H1 (cell line): ENCODE results near the gene APOBEC3F. TPM values are rescaled to one million over a fixed set of nuclear protein-coding genes. Genes with fewer than 3 reads are reported as not detected.

Experiments
- CTCF ChIA-PET: fragments of 300-600 bp; sonication (Branson Sonifier 250); formaldehyde crosslinking; loops from one replicate; lab custom pipeline; 2021; ENCODE audit not compliant: partially characterized antibody; lab: Charles Lee
- POLR2A ChIA-PET: fragments of 300-600 bp; sonication (Branson Sonifier 250); formaldehyde crosslinking; loops from one replicate; lab custom pipeline; 2021; ENCODE audit warnings: inconsistent platforms; ENCODE audit not compliant: partially characterized antibody; lab: Charles Lee
- DNase-seq, 2 experiments: peaks; one replicate each; pipeline versions ENCODE4 v3.0.0 to v3.0.0-alpha.2; 2010 to 2022; ENCODE audit warnings: low spot score in 2 of 2, low read depth in 1 of 2, mixed read lengths in 1 of 2
- FAIRE-seq: peaks from 2 replicates; lab custom pipeline; 2011; peaks lifted over from hg19 to GRCh38; lab: Jason Lieb, UNC
- H2AFZ ChIP-seq: 2 replicates; pipeline ENCODE4 v1.8.1; 2012; ENCODE audit warnings: low read length, inconsistent platforms
- H2AK5ac ChIP-seq: 2 replicates; pipeline ENCODE4 v1.6.1; 2013; ENCODE audit warnings: low read depth, low read length
- H2BK120ac ChIP-seq: replicated peaks from 2 replicates; pipeline ENCODE3; 2013; ENCODE audit warnings: low read depth, low read length, inconsistent platforms
- H2BK12ac ChIP-seq: 2 replicates; pipeline ENCODE4 v1.6.1; 2013; ENCODE audit warnings: low read depth, low read length
- H2BK15ac ChIP-seq: 2 replicates; pipeline ENCODE4 v1.6.1; 2013; ENCODE audit warnings: low read length
- H2BK20ac ChIP-seq: 2 replicates; pipeline ENCODE4 v1.6.1; 2013; ENCODE audit warnings: low read length
- H2BK5ac ChIP-seq: 2 replicates; pipeline ENCODE4 v1.6.1; 2013; ENCODE audit warnings: low read depth, low read length
- H3K14ac ChIP-seq: 2 replicates; pipeline ENCODE4 v1.6.1; 2013; ENCODE audit warnings: inconsistent platforms; ENCODE audit not compliant: insufficient read length
- H3K18ac ChIP-seq: 2 replicates; pipeline ENCODE4 v1.6.1; 2013; ENCODE audit warnings: low read length; ENCODE audit errors: extremely low read depth
- H3K23ac ChIP-seq: 2 replicates; pipeline ENCODE4 v1.6.1; 2013; ENCODE audit warnings: inconsistent platforms; ENCODE audit not compliant: insufficient read length
- H3K23me2 ChIP-seq: 2 replicates; pipeline ENCODE4 v1.6.1; 2013; ENCODE audit warnings: low read depth, low read length
- H3K27ac ChIP-seq: 2 replicates; pipeline ENCODE4 v1.6.1; 2011; ENCODE audit warnings: low read depth, low read length, inconsistent platforms
- H3K27me3 ChIP-seq, 4 experiments: replicated peaks in 1 of 4; 1 replicate in 1 of 4; 2 replicates in 3 of 4; pipeline versions ENCODE4 v1.6.1 to v1.8.1; 2011 to 2013; ENCODE audit warnings: low read length in 3 of 4, mild to moderate bottlenecking in 3 of 4, inconsistent platforms in 2 of 4, mixed read lengths in 2 of 4, moderate library complexity in 1 of 4; ENCODE audit not compliant: control insufficient read depth in 3 of 4, insufficient read depth in 3 of 4; ENCODE audit errors: extremely low read depth in 1 of 4
- H3K36me3 ChIP-seq, 4 experiments: 2 replicates each; pipeline versions ENCODE4 v1.6.1 to v1.8.1; 2011 to 2013; ENCODE audit warnings: mild to moderate bottlenecking in 4 of 4, low read length in 3 of 4, moderate library complexity in 2 of 4, control low read depth in 1 of 4, inconsistent platforms in 1 of 4; ENCODE audit not compliant: insufficient read depth in 4 of 4, control insufficient read depth in 2 of 4
- H3K4ac ChIP-seq: replicated peaks from 2 replicates; pipeline ENCODE3; 2013; ENCODE audit warnings: low read length, low read depth, mixed read lengths, inconsistent platforms; ENCODE audit not compliant: insufficient read length
- H3K4me1 ChIP-seq, 4 experiments: replicated peaks in 1 of 4; 1 replicate in 1 of 4; 2 replicates in 3 of 4; pipeline versions ENCODE4 v1.6.1 to v1.8.1; 2011 to 2013; ENCODE audit warnings: low read length in 3 of 4, inconsistent platforms in 2 of 4, mixed read lengths in 1 of 4; ENCODE audit not compliant: insufficient read depth in 4 of 4, control insufficient read depth in 3 of 4
- H3K4me2 ChIP-seq, 2 experiments: 2 replicates each; pipeline versions ENCODE4 v1.6.1 to v1.8.1; 2011 to 2013; ENCODE audit warnings: low read depth in 2 of 2, low read length in 2 of 2, control low read depth in 1 of 2, inconsistent platforms in 1 of 2, mild to moderate bottlenecking in 1 of 2; ENCODE audit not compliant: insufficient read depth in 1 of 2
- H3K4me3 ChIP-seq, 4 experiments: fragments of 200-600, 300-600 bp in 1 of 4; sonication (generic), shearing (Covaris generic), sonication (Bioruptor Twin) in 1 of 4; 2 replicates each; pipeline versions ENCODE4 v1.5.1 to v1.8.1; 2011 to 2016; ENCODE audit warnings: low read length in 4 of 4, low read depth in 3 of 4, control low read depth in 2 of 4, inconsistent platforms in 2 of 4, mild to moderate bottlenecking in 2 of 4, mixed read lengths in 1 of 4, moderate library complexity in 1 of 4; ENCODE audit not compliant: insufficient read depth in 2 of 4; ENCODE audit errors: extremely low read depth in 1 of 4
- H3K56ac ChIP-seq: replicated peaks from 2 replicates; pipeline ENCODE3; 2013; ENCODE audit warnings: low read depth, mild to moderate bottlenecking, mixed read lengths, low read length, inconsistent platforms; ENCODE audit not compliant: insufficient read length
- H3K79me1 ChIP-seq: 2 replicates; pipeline ENCODE4 v1.6.1; 2013; ENCODE audit warnings: low read depth, low read length, control low read depth
- H3K79me2 ChIP-seq, 2 experiments: 2 replicates each; pipeline versions ENCODE4 v1.6.1 to v1.8.1; 2012 to 2013; ENCODE audit warnings: low read length in 2 of 2, mild to moderate bottlenecking in 2 of 2, inconsistent platforms in 1 of 2; ENCODE audit not compliant: insufficient read depth in 2 of 2, control insufficient read depth in 1 of 2
- H3K9ac ChIP-seq, 4 experiments: replicated peaks in 1 of 4; 1 replicate in 1 of 4; 2 replicates in 3 of 4; pipeline versions ENCODE4 v1.6.1 to v1.8.1; 2011 to 2013; ENCODE audit warnings: low read depth in 3 of 4, low read length in 3 of 4, control low read depth in 2 of 4, mild to moderate bottlenecking in 2 of 4, moderate library complexity in 2 of 4, inconsistent platforms in 1 of 4; ENCODE audit errors: extremely low read depth in 1 of 4
- H3K9me3 ChIP-seq, 2 experiments: 2 replicates each; pipeline versions ENCODE4 v1.6.1 to v1.8.1; 2012 to 2013; ENCODE audit warnings: mild to moderate bottlenecking in 2 of 2, moderate library complexity in 2 of 2, control low read depth in 1 of 2, inconsistent platforms in 1 of 2, low read depth in 1 of 2, low read length in 1 of 2, mixed read lengths in 1 of 2; ENCODE audit not compliant: insufficient read depth in 2 of 2
- H4K20me1 ChIP-seq, 2 experiments: replicated peaks in 1 of 2; 2 replicates each; pipeline versions ENCODE3 to v1.8.1; 2011 to 2013; ENCODE audit warnings: inconsistent platforms in 2 of 2, low read length in 2 of 2, mild to moderate bottlenecking in 1 of 2; ENCODE audit not compliant: insufficient read depth in 2 of 2, control insufficient read depth in 1 of 2
- H4K5ac ChIP-seq: 2 replicates; pipeline ENCODE4 v1.6.1; 2013; ENCODE audit warnings: low read length, low read depth, mixed read lengths, inconsistent platforms; ENCODE audit not compliant: insufficient read length
- H4K8ac ChIP-seq: 2 replicates; pipeline ENCODE4 v1.8.0; 2013; ENCODE audit warnings: mild to moderate bottlenecking, moderate library complexity, low read length, inconsistent platforms; ENCODE audit not compliant: insufficient read depth; ENCODE audit errors: extremely low read depth
- H4K91ac ChIP-seq: replicated peaks from 2 replicates; pipeline ENCODE3; 2013; ENCODE audit warnings: low read length, mixed read lengths, inconsistent platforms; ENCODE audit not compliant: insufficient read length
- CEBPB ChIP-seq: IDR thresholded peaks from 2 replicates; pipeline ENCODE4 v1.6.1; 2012; ENCODE audit warnings: low read depth, low read length
- JUN ChIP-seq: IDR thresholded peaks from 2 replicates; pipeline ENCODE4 v1.6.1; 2011; ENCODE audit warnings: low read depth, mild to moderate bottlenecking, improper control_type of control experiment, low read length
- JUND ChIP-seq: IDR thresholded peaks from 2 replicates; pipeline ENCODE4 v1.6.1; 2011; ENCODE audit warnings: mild to moderate bottlenecking, improper control_type of control experiment, low read length
- POLR2AphosphoS5 ChIP-seq: IDR thresholded peaks from 2 replicates; pipeline ENCODE4 v1.6.1; 2011; ENCODE audit warnings: low read depth, low read length
- RBBP5 ChIP-seq: IDR thresholded peaks from 2 replicates; pipeline ENCODE4 v1.7.1; 2012; ENCODE audit warnings: low read depth, mild to moderate bottlenecking, inconsistent platforms, low read length, moderate library complexity, borderline replicate concordance
- SIRT6 ChIP-seq: IDR thresholded peaks from one replicate; pipeline ENCODE4 v1.7.1; 2012; ENCODE audit warnings: low read length, inconsistent platforms
- TAF1 ChIP-seq: IDR thresholded peaks from 2 replicates; pipeline ENCODE4 v1.6.1; 2011; ENCODE audit warnings: mild to moderate bottlenecking, low read depth, low read length
- TCF12 ChIP-seq: IDR thresholded peaks from 2 replicates; pipeline ENCODE4 v1.6.1; 2011; ENCODE audit warnings: low read depth, mild to moderate bottlenecking, low read length
- WGBS, 2 experiments: shearing (Covaris generic) in 1 of 2; methylation state at CpG; one replicate each; pipeline versions ENCODE4 v1.1.6 to v1.1.7; 2013 to 2015; ENCODE audit warnings: low lambda C conversion rate in 2 of 2, mixed read lengths in 2 of 2, inconsistent platforms in 1 of 2, low coverage in 1 of 2, missing lambda C conversion rate in 1 of 2; ENCODE audit not compliant: insufficient replicate concordance in 2 of 2, insufficient coverage in 1 of 2, insufficient read length in 1 of 2; ENCODE audit errors: extremely low coverage in 1 of 2, missing lambda C conversion rate in 1 of 2; 5-methylcytosine and 5-hydroxymethylcytosine counted together
- polyA plus RNA-seq, 7 experiments: library from polyadenylated mRNA; depleted of rRNA in 3 of 7; stranded (reverse) in 5 of 7; unstranded in 2 of 7; fragments of >200 nt in 5 of 7; fragments of 200-250 nt in 2 of 7; gene quantifications; 1 replicate in 5 of 7; 2 replicates in 1 of 7; 4 replicates in 1 of 7; pipeline versions ENCODE4 v1.2.1 to v1.2.3, GENCODE V29; 2011 to 2013; ENCODE audit warnings: missing spikeins in 2 of 7, mixed read lengths in 2 of 7
- total RNA-seq: library from RNA; stranded (reverse); fragmentation: NEBNext Ultra II Directional; extraction: Animal tissue kit (Norgen Biotek cat#: 25700); gene quantifications from 2 replicates; pipeline ENCODE4 v1.2.1, GENCODE V29; 2021

Gene APOBEC3F
- total and polyA plus RNA-seq, 2 of the 8 experiments (the other 6 are each of a cell fraction or from before 2014, with no cell fraction given): 4.0 to 7.3 TPM

- Histone ChIP-seq H2BK5ac (no peak overlapping the region), H3K9ac (no peak overlapping the region), H3K14ac (no peak overlapping the region), H3K79me1 (no peaks in the 10 kb centered on the region), H3K23me2 (no peaks in the 10 kb centered on the region; the same call in 1 of the 2 replicates), H3K36me3 (peaks cover 0 to 1% (median 0%) of the 10 kb centered on the region in 4 experiments; a peak in 1 of 8 replicates), H3K23ac (no peak overlapping the region), H2BK20ac (no peak overlapping the region), H2BK12ac (no peak overlapping the region), H4K20me1 (no peaks in the 10 kb centered on the region), H3K4ac (no peak overlapping the region), H3K79me2 (no peaks in the 10 kb centered on the region), H3K27me3 (no peaks in the 10 kb centered on the region), H4K8ac (no peak overlapping the region), H4K91ac (no peak overlapping the region), H2BK120ac (no peak overlapping the region), H3K9me3 (no peaks in the 10 kb centered on the region), H3K18ac (no peak overlapping the region), H3K27ac (no peak overlapping the region), H3K56ac (no peak overlapping the region), H2AK5ac (no peak overlapping the region), H4K5ac (no peak overlapping the region), H3K4me1 (peaks cover 5 to 21% (median 11%) of the 10 kb centered on the region in 4 experiments), H2BK15ac (no peak overlapping the region), H3K4me3 (no peak overlapping the region), H2AFZ (no peak overlapping the region), H3K4me2 (no peak overlapping the region)
- POLR2A ChIA-PET: interaction anchor here (0.9 to 1.3 kb wide), 3 partner anchors 10 to 290 kb away, joined by 3 to 7 read pairs (median 4); partner anchors contain the start of gene RPL3
- FAIRE-seq (no peak), DNase-seq (no peak)
- CTCF ChIA-PET: interaction anchor here (0.7 to 2.0 kb wide), 5 partner anchors 14 to 260 kb away, joined by 3 to 5 read pairs (median 3); no protein-coding TSS in a partner anchor
- 93% methylated on average over 13 of the region's 13 CpGs; no CpG with 5 or more reads in 1 of the 2 experiments for WGBS, 2 experiments
- TF ChIP-seq TAF1 (no peak), JUND (no peak), JUN (no peak), TCF12 (no peak), RBBP5 (no peak), CEBPB (no peak), SIRT6 (no peak), POLR2AphosphoS5 (no peak)
Observed at GRCh38 chr22:39029227-39029626, 11.4 kb upstream of the APOBEC3F start.
